ENCODE measurements around the gene POLR3H. TPM values are rescaled to one million over a fixed set of nuclear protein-coding genes. Genes with fewer than 3 reads are reported as not detected.

Gene POLR3H
- total and polyA plus RNA-seq, 2 donors (not counting 3 experiments of a cell fraction or from before 2014, with no cell fraction given) = 31.2 to 39.4 TPM

GRCh38 chr22:41501209-41501608, 43.1 kb downstream of the POLR3H start:
- no peaks in the 10 kb centered on the region for H3K9me1 ChIP-seq (replicated peaks; ENCODE audit: control insufficient read depth, extremely low read depth, insufficient read depth, low read length)
- intact Hi-C loops (cut with micrococcal nuclease) = no loop called here
- no TSS peak for BruUV-seq (replicated peaks)
- ChIA-PET CTCF (interaction anchor here (1.0 to 4.8 kb wide), 8 partner anchors 11 to 579 kb away, joined by 3 to 38 read pairs (median 6); partner anchors contain the start of gene TOB2), POLR2A (no interaction called here)
- no peaks in the 10 kb centered on the region for H4K20me1 ChIP-seq (replicated peaks; ENCODE audit: control insufficient read depth, extremely low read depth, insufficient read depth, low read length)
- dilution Hi-C loops (cut with MboI; ENCODE audit: extremely low pct_ligation_motif_present, low sequenced_read_pairs) = no loop called here
- FAIRE-seq (peak; percentile 21), DNase-seq (ENCODE audit: low read depth, low spot score) (peak; percentile 16)
- no peak for TF ChIP-seq EZH2 (IDR thresholded peaks at IDR 0.05; ENCODE audit: borderline replicate concordance, low read depth, low read length, severe bottlenecking)
- TF ChIP-seq MYC (IDR thresholded peaks at IDR 0.05; ENCODE audit: low read depth, low read length) = no peak
- TF ChIP-seq, protein P1, sequence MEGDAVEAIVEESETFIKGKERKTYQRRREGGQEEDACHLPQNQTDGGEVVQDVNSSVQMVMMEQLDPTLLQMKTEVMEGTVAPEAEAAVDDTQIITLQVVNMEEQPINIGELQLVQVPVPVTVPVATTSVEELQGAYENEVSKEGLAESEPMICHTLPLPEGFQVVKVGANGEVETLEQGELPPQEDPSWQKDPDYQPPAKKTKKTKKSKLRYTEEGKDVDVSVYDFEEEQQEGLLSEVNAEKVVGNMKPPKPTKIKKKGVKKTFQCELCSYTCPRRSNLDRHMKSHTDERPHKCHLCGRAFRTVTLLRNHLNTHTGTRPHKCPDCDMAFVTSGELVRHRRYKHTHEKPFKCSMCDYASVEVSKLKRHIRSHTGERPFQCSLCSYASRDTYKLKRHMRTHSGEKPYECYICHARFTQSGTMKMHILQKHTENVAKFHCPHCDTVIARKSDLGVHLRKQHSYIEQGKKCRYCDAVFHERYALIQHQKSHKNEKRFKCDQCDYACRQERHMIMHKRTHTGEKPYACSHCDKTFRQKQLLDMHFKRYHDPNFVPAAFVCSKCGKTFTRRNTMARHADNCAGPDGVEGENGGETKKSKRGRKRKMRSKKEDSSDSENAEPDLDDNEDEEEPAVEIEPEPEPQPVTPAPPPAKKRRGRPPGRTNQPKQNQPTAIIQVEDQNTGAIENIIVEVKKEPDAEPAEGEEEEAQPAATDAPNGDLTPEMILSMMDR (IDR thresholded peaks at IDR 0.05; ENCODE audit: extremely low read depth in 1 of 2, insufficient read depth in 1 of 2, low read depth in 1 of 2, low read length in 2 of 2) = peak in 1 of 2 donors; percentile 25
- TF ChIP-seq FOS (IDR thresholded peaks at IDR 0.05; ENCODE audit: borderline replicate concordance, insufficient read depth, low read length) = no peak
- TF ChIP-seq MAX (IDR thresholded peaks at IDR 0.05; ENCODE audit: insufficient read depth, insufficient read length) = no peak
- H3K9ac ChIP-seq (replicated peaks; ENCODE audit: extremely low read depth, insufficient read depth, low read length) = no peak overlapping the region
- H3K4me1 ChIP-seq (ENCODE audit: control insufficient read depth, extremely low read depth, insufficient read depth, low read length) = no peaks in the 10 kb centered on the region
- H3K9me3 ChIP-seq (replicated peaks; ENCODE audit: control insufficient read depth, insufficient read depth, low read length) = no peaks in the 10 kb centered on the region
- H3K27ac ChIP-seq (ENCODE audit: insufficient read depth, low read depth, low read length) = no peak overlapping the region
- peaks cover 3% of the 10 kb centered on the region for H3K79me2 ChIP-seq (ENCODE audit: control insufficient read depth, insufficient read depth, low read length)
- no peak overlapping the region for H3K4me3 ChIP-seq (replicated peaks in 1 of 3; ENCODE audit: insufficient read depth in 1 of 3, low read depth in 1 of 3, low read length in 3 of 3)
- peaks cover 0 to 11% of the 10 kb centered on the region in 2 experiments for H3K36me3 ChIP-seq (ENCODE audit: control insufficient read depth in 2 of 2, extremely low read depth in 1 of 2, insufficient read depth in 2 of 2, low read length in 2 of 2)
- H2AFZ ChIP-seq (ENCODE audit: low read depth, low read length) = no peak overlapping the region
- H3K4me2 ChIP-seq (ENCODE audit: insufficient read depth, low read length) = no peak overlapping the region
- no peaks in the 10 kb centered on the region for H3K27me3 ChIP-seq (ENCODE audit: control insufficient read depth in 2 of 2, insufficient read depth in 2 of 2, low read length in 2 of 2)

DNA sequence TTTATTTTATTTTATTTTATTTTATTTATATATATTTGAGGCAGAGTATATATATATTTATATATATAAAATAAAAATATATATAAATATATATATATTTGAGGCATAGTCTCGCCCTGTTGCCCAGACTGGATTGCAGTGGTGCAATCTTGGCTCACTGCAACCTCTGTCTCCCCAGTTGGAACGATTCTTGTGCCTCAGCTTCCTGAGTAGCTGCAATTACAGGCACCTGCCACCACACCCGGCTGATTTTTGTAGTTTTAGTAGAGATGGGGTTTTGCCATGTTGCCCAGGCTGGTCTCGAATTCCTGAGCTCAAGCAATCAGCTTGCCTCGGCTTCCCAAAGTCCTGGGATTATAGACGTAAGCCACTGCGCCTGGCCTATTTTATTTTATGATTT, 44.0 kb downstream of the POLR3H start:
- Histone ChIP-seq H3K27me3 (ENCODE audit: control insufficient read depth in 2 of 2, insufficient read depth in 2 of 2, low read length in 2 of 2) (no peaks in the 10 kb centered on the region), H4K20me1 (replicated peaks; ENCODE audit: control insufficient read depth, extremely low read depth, insufficient read depth, low read length) (no peaks in the 10 kb centered on the region), H3K79me2 (ENCODE audit: control insufficient read depth, insufficient read depth, low read length) (peaks cover 4% of the 10 kb centered on the region), H3K9ac (replicated peaks; ENCODE audit: extremely low read depth, insufficient read depth, low read length) (no peak overlapping the region), H3K9me3 (replicated peaks; ENCODE audit: control insufficient read depth, insufficient read depth, low read length) (no peaks in the 10 kb centered on the region), H3K9me1 (replicated peaks; ENCODE audit: control insufficient read depth, extremely low read depth, insufficient read depth, low read length) (no peaks in the 10 kb centered on the region), H3K27ac (ENCODE audit: insufficient read depth, low read depth, low read length) (no peak overlapping the region), H3K36me3 (ENCODE audit: control insufficient read depth in 2 of 2, extremely low read depth in 1 of 2, insufficient read depth in 2 of 2, low read length in 2 of 2) (peaks cover 0 to 11% of the 10 kb centered on the region in 2 experiments), H3K4me1 (ENCODE audit: control insufficient read depth, extremely low read depth, insufficient read depth, low read length) (no peaks in the 10 kb centered on the region), H3K4me3 (replicated peaks in 1 of 3; ENCODE audit: insufficient read depth in 1 of 3, low read depth in 1 of 3, low read length in 3 of 3) (no peak overlapping the region), H2AFZ (ENCODE audit: low read depth, low read length) (no peak overlapping the region), H3K4me2 (ENCODE audit: insufficient read depth, low read length) (no peak overlapping the region)
- no TSS peak for BruUV-seq (replicated peaks)
- DNase-seq (ENCODE audit: low read depth, low spot score) = no peak
- FAIRE-seq = no peak
- dilution Hi-C loops (cut with MboI; ENCODE audit: extremely low pct_ligation_motif_present, low sequenced_read_pairs) (no loop called here), intact Hi-C loops (cut with micrococcal nuclease) (no loop called here)
- POLR2A ChIA-PET = no interaction called here
- CTCF ChIA-PET = interaction anchor here (0.7 to 4.8 kb wide), 9 partner anchors 9 to 578 kb away, joined by 3 to 38 read pairs (median 5); partner anchors contain the start of gene TOB2
- TF ChIP-seq POLR2AphosphoS5 (IDR thresholded peaks at IDR 0.05; ENCODE audit: insufficient read depth, low read depth, low read length) = no peak
- TF ChIP-seq JUN (IDR thresholded peaks at IDR 0.05; ENCODE audit: borderline replicate concordance, insufficient read depth, insufficient read length, low read depth) = no peak
- TF ChIP-seq POLR2A (IDR thresholded peaks at IDR 0.05; ENCODE audit: low read depth, low read length) = no peak
- no peak for TF ChIP-seq FOS (IDR thresholded peaks at IDR 0.05; ENCODE audit: borderline replicate concordance, insufficient read depth, low read length)
- TF ChIP-seq, protein P1 (IDR thresholded peaks at IDR 0.05; ENCODE audit: extremely low read depth in 1 of 2, insufficient read depth in 1 of 2, low read depth in 1 of 2, low read length in 2 of 2) = no peak
- TF ChIP-seq MYC (IDR thresholded peaks at IDR 0.05; ENCODE audit: low read depth, low read length) = no peak

Measured in endothelial cell of umbilical vein (primary cell).